ENCODE measurements around the gene RGS9. TPM values are rescaled to one million over a fixed set of nuclear protein-coding genes. Genes with fewer than 3 reads are reported as not detected.
"Not testable (repeated sequence)": the region's sequence is repeated elsewhere in the genome, so short reads cannot be mapped to it uniquely, and the experiment has no call there.

Gene RGS9
- polyA plus RNA-seq, 1 donor: 17.7 TPM

DNA sequence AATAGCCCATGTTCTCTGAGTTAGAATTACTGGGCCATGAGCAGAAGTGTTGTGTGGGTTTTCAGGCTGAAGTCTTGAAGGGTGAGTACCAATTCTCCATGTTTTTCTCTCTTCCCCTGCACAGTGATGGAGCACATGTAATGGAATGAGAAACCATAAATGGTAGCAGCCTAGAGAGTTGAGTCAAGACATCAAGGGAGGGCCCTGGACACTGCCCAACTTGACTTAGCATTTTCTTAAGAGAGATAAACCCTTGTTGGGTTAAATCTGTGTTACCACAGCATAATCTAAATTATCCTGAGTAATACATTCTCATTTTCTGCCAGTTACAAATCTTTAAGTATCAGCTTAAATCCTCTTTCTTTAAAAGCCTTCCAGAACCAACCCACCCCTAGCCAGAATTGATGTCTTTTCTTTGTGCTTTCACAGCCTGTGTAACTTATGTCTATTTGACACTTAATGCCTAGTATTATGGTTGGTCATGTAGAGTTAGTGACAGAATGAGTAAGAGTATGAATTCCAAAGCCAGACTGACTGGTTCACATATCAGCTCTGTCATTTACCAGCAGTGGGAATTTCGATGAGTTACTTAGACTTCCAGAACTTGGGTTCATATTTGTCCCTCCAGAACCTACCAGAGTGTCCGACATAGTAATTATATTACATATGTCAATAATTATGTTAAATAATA is 27.0 kb upstream of the RGS9 start:
- no peak for DNase-seq

DNA sequence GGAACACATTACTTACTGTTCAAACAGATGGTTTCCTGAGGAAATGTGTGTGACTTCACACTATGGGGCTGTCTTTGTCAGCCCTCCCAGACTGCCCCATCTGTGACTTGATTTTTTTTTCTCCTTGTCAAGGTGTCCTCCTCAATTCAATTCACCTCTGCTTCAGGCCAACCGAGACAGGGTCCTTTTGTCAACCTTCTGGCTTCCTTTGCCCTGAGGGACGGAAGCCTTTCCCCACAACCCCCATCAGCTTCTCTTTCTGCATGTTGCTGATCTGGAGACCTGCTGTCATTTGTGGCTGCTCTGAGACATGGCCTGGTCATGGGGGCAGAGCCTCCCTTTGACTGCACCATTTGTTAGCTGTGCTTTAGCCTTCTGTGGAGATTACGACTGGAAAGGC is 21.3 kb upstream of the RGS9 start:
- DNase-seq: no peak

DNA sequence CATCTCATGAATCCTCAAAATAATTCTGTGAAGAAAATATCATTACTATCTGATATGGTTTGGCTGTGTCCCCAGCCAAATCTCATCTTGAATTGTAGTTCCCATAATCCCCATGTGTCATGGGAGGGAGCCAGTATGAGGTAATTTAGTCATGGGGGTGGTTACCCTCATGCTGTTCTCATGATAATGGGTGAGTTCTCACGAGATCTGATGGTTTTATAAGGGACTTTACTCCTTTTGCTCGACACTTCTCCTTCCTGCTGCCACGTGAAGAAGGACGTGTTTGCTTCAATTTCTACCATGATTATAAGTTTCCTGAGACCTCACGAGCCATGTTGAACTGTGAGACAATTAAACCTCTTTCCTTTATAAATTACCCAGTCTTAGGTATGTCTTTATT is 20.7 kb upstream of the RGS9 start:
- DNase-seq: not testable (repeated sequence)

DNA sequence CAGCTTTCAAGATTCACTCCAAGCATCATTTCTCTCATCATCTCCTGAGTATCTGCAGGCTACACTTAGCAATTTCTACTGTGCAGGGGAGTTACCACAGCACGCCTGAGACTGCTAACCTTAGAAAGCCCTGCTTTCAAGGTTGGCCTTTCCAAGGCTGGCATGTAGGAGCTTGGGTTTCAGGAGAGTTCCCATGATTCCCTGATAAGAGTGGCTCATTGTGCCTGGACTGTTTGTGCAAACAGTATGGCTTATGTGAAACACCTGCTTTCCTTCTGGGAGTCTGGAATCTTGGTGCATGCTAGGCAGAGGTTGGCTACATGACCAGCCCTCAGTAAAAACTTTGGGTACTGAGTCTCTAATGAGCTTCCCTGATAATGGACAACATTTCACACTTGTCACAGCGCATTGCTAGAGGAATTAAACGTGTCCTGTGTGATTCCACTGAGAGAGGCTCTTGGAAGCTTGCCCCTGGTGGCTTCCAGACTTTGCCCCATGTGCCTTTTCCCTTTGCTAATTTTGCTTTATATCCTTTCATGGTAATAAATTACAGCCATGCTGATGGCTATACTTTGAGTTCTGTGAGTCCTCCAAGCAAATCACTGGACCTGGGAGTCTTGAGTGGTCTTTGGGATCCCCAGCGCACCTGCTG is 19.7 kb upstream of the RGS9 start:
- DNase-seq: no peak

DNA sequence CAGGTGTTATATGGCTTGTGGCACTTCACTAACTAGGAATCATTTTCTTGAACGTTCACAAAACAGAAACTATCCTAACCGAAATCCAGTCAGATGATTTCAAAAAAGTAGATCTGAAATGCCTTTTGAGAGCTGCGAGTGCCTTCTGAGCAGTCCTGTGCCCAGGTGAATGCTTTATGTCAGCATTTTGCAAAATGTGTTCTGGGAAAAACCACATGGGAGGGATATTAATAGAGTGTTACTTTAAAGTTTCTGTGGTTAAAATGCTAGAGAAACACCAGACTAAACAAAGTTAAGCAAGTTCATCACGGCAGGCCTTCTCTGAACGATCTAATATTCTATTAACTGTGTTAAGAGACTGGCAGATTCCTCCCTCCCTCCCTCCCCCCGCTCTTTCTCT is 15.8 kb upstream of the RGS9 start:
- no peak for DNase-seq

DNA sequence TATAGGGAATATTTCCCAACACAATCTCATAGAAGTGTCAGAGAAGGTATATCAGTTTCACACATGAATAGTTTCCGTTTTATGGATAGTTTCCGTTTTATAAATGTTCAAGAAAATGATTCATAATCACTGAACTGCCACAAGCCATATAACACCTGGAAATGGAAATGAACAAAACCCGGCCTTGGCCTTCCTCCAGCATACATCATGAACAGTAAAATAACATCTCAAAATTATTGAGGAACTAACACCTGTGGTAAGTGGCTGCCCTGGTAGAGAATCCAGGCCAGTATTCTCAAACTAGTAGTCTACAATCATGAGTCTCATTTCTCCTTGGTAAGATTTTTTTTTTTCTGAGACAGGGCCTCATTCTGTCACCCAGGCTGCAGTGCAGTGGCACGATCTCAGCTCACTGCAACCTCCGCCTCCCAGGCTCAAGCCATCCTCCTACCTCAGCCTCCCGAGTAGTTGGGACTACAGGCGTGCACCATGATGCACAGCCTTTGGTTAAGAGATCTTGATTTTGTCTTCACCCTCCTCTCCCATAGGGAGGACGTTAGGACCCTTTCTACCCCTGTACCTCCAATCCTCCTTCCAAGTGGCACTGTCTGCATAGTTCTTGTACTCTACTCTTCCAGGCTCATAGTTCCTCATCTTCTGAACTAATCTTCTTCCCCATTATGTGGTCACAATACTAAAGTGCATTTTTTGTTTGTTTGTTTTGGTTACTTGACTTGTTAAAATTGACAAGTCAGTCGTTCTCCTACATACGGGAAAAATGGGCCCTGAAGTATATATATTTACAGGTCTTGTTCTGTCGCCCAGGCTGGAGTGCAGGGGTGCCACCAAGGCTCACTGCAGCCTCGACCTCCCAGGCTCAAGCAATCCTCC is 15.0 kb upstream of the RGS9 start:
- DNase-seq: no peak

DNA sequence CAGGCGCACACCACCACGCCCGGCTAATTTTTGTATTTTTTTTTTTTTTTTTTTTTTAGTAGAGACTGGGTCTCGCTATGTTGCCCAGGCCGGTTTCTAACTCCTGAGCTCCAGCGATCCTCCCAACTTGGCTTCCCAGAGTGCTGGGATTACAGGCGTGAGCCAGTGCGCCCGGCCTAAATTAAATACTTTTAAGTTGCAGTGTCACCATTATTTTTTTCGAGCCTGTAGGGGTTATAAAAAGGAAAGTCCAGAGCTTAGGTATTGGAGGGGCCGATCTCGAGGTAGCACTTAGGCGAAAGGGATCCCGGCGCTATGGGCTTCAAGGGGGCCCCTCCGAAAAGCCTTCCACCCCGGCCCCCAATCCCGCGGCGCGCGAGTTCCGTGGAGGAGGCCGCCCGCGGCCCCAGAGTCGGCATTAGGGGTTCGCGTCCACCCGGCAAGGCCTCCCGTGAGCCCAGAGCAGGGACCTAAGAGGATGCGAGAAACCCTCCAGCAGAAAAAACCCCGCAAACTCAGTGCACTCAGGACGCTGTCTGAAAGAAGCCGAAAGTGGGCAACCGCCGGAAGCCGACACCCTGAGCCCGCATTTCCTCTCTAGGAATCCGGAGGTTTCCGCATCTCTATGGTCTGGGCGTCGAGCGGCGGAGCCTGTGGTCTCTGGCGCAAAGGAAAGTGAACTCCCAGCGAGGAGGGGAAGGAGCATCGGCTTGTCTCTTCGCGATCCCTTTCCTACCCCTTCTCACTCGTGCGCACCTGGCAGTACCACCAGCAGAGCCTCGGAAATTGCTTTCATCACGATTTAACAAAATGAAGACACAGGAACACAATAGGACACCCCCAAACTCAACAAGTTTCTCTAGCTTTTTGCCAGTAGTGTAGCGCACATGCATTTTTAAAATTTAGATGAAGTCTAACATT is 14.1 kb upstream of the RGS9 start:
- DNase-seq: peak; percentile 92

DNA sequence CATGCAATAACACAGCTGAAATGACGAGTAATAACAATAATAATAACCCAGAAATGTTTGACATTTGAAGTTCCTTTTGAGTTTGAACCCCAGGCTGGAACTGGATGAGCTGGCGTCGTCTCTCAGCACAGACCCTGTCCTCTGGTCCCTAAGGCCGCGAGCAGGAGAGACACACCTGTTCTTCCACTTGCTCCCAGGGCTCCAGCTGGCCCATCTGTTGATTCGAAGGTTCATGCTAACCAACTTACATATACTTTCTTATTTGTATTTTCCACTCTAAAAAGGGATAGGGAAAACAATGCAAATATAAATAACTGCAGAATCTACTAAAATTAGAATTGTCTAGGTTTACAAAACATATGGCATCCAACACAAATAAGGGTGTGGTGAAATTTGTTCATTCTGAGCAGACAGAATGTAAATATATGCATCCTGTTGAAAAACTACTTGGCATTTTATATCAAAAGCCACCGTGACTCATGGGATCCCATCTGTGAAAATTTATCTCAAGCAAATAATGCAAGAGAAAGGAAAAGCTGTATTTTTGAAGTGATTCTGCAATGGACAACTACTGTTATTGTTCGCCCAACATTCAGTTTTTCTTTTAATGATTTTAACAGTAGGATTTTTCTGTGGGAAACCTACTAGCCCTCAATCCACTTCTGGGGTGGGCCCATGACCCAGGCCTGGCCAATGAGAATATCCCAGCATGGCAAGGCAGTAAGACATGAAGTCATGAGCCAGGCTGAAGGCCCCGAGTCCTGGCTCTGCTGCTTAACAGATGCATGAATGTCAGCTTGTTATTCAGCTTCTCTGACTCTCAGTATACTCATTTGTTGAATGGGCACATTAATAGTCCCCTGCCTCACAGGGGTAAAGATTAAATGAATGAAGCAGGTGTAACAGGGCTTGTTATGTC is 13.2 kb upstream of the RGS9 start:
- no peak for DNase-seq

DNA sequence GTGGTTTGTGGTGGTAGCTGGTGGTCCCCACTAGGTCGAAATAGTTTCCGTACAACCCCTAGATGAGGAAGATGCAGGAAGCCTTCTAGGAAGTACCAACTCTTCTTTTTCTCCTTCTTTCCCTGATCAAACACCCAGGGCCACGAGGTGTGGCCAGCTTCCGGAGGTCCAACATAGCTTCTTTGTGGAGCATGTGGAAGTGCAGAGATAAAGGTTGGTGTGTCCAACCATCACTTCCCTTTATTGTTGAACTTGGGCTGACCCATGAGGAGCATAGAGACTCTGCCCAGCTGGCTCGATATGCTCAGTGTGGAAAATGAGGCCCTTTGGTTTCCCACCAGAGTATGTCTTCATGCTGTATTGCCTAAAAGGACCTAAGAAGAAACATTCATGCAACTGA is 6.3 kb upstream of the RGS9 start:
- DNase-seq: no peak

DNA sequence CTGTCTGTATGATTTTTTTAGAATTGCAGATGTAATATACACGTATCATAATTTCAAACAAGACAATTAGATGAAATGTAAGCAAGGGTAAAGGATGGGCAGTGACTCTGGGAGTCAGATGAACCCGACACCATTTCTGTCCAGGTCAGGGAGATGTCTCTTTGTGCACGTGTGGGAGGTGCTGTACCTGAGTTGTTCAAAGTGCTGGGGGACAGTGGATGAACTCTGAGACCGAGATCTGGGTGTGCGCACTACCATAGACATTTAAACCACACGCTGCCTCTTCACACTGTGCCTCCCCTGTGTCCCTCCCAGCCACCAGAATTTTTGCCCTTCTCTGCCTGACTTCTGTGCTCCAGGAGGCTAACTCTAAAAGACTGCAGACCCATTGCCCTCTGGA is 5.9 kb upstream of the RGS9 start:
- DNase-seq: no peak

DNA sequence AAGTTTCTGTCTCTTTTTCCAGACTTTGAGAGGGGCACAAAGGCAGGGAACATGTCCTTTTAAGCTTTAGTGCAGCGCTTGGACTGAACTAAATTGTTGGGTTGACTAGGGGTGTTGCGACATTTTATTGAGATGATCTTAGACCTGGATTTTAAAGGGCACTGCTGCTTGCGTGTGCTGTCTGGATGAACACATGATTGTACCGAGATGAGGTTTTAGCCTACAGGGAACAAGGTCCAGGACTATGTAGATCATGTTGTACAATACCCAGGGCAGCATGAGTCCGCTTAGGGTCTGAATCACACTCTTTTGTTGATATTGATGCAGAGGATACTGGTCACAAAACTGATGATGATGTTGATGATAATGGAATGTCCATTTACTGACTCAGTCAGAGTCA is 5.2 kb upstream of the RGS9 start:
- no peak for DNase-seq

DNA sequence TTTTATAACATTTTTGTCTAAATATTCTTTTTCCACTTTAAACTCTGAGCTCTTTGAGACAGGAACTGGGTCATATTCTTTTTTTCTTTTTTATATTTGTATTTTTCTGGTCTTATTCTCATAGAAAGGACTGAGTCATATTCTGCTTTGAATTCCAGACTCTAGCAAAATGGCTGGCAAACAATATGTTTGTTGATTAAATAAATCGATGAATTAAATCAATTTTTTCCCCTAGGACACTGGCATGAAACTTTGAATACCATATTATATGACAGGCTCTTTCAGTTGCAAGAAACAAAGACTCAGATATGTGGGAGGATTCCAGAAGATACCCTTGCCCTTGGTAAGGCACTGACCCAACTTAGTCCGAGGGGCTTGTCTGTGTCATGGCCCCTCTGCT is 3.1 kb upstream of the RGS9 start:
- no peak for DNase-seq

DNA sequence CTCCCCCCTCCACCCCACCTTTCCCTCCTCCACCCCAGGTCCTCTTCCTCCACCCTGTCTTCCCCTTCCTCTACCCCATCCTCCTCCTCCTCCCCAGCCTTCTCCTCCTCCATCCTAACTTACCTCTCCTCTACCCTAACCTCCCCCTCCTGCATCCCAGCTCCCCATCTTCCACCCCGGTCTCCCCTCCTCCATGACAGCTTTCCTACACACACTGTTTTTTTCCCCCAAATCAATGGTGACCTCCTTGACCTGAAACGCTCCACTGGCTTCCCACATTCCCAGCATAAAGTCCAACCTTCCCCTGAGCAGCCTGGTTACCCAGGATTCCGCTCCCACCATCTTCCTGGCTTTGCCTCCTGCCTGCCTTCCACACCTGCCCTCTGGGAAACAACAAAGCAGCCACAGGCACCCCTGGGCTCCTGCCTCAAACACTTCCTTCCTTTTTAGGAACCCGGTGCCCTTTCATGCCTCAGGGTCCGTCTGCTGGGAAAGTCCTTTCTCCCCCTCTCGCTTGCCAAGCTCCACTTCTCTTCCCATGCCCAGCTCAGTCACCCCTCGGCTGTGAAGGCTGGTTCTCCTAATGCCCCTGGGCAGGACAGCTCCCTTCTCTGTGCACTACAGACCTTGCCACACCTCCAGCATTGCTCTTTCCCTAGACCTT is 2.1 kb downstream of the RGS9 start:
- DNase-seq: no peak

DNA sequence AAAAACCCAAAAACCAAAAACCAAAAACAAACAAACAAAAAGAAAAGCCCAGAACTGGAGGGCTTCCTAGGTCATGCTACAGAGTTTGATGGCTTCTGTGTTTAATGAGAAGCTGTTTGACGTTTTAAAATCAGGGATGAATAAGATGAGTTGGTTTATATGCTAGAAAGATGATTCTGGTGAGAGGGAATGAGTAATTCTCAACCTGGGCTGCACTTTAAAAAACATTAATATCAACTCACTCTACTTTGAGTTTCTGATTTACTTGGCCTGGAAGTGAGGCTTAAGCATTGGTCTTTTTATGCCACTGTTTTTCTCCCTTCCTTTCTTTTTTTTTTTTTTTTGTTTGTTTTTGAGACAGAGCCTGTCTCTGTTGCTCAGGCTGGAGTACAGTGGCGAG is 5.1 kb downstream of the RGS9 start:
- no peak for DNase-seq

DNA sequence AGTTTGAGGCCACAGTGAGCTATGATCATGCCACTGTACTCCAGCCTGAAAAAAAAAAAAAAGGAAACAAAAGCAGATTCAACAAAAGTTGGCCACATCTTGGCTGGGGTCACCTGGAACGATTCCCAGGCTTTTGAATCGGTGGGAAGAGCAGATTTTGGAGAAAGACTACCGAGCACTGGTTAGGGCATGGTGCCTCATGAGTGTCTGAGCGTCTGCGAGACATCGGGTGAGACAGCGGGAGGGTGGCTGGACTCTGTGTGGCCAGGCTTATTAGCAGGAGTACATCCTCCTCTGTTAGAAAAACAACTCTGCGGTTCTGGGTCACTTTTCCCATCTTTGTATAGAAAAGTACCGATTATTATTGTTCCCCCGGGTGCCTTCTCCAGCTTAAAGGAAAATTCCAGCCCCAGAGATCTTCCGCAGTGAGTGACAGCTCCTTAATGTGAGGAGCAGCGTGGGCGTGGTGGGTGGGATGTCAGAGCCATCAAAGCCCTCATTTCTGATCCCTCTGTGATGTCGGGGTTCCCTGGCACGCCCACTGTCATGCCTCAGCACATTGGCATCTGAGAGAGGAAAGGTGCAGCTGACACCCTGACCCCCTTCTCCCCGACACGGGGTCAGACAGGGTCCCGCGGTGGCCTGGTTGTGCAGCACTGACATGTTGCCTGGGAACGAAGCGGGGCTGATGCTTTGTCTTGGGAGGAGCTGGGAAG is 6.9 kb downstream of the RGS9 start:
- DNase-seq: no peak

DNA sequence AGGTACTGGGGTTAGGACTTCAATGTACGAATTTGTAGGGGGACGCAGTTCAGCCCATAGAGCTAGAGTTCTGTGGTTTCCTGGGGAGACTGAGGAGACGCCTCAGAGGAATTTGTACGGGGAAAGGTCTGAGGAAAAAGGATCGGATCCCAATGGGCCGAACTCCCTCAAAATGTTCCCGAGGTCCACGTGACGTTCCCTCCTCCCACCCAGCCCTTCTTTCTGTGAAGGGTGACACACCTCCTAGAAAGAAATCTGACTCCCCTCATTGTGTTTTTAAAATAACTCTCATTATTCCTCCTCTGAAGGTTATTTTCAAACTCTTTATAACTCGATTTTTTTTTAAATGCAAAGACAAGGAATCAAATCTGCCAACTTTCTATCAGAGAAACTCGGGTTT is 8.6 kb downstream of the RGS9 start:
- DNase-seq: no peak

DNA sequence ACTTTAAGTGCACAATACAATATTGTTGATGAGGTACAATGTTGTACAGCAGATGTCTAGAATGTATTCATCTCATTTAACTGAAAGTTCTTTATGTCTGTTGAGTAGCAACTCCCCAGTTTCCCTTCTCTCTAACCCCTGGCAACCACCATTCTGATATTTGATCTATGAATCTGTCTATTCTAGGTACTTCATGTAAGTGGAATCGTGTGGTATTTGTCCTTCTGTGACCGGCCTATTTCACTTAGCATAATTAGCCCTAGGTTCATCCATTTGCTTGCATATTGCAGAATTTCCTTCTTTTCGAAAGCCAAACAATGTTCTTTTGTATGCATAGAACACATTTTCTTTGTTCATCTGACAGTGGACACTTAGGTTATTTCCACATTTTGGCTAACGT is 10.8 kb downstream of the RGS9 start:
- no peak for DNase-seq

DNA sequence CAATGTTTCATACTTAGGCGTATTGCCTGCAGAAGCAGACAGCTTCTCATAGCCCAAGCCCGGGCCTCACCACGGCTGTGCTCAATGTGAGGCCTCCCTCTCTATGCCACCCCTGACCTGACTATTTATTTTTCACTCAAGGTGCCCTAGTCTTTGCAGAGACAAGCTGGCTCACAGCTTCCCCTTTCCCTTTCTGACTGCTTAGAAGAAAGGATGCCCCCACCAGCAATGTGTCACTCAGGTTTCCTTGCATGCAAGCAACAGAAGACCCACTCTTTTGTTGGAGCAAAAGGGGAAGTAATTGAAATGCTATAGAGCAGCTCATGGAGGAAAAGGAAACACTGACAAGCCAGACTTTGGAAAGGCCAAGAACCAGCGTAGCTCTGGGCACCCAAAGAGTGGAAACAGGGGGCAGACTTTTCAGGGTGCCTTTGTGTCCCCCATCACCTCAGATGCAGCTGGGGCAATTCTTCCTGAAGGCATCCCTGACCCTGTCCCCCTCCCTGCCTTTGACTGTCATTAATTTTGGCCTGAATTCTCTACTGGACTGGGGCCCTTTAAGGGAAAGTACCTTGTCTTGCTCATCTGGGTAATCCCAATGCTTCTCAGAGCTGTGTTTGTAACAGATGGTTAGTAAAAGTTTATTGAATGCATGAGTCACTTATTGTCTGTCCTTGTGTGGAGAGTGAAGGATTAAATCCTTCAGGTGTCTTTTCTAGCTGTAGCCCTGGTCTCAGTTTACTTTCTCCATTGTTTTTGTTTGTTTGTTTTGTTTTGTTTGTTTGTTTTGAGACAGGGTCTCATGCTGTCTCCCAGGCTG is 17.8 kb downstream of the RGS9 start:
- DNase-seq: no peak

DNA sequence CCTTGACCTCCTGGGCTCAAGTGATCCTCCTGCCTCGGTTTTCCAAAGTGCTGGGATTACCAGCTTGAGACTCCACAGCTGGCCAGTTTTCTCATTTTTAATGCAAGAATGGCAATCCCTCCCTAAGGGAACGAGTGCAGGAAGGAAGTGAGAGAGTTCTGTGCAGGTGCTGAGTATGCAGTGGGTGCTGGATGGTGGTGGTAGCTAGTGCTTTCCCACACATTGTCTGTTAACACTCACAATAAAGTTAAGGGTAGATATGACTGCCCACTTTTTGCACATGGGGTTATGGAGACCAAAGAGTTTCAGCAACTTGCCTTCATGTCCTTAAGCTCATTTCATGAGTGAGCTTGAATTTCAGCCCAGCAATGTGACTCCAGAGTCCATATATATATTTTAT is 18.5 kb downstream of the RGS9 start:
- DNase-seq: no peak
